ENCODE measurements around the gene RAD21L1.
"Not testable (repeated sequence)": the region's sequence is repeated elsewhere in the genome, so short reads cannot be mapped to it uniquely, and the experiment has no call there.

Gene RAD21L1

DNA sequence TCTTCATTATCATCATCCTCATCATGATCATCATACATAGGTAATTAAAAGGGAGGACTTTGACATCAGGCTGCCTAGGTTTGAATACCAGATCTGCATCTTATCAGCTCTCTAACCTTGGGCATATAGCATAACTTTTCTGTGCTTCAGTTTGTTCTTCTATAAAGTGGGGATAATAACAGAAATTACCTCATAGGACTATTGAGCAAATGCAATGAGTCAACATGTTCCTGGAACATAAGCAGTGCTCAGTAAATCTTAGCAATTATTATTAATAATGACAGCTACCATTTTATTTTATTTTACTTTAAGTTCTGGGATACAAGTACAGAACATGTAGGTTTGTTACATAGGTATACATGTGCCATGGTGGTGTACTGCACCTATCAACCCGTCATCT is 15.3 kb upstream of the RAD21L1 start:
- no peak overlapping the region for H3K4me3 ChIP-seq (ENCODE audit: control insufficient read depth, low read depth, low read length)
- DNase-seq (ENCODE audit: low read depth) = peak; percentile 38
- TF ChIP-seq, protein P1, sequence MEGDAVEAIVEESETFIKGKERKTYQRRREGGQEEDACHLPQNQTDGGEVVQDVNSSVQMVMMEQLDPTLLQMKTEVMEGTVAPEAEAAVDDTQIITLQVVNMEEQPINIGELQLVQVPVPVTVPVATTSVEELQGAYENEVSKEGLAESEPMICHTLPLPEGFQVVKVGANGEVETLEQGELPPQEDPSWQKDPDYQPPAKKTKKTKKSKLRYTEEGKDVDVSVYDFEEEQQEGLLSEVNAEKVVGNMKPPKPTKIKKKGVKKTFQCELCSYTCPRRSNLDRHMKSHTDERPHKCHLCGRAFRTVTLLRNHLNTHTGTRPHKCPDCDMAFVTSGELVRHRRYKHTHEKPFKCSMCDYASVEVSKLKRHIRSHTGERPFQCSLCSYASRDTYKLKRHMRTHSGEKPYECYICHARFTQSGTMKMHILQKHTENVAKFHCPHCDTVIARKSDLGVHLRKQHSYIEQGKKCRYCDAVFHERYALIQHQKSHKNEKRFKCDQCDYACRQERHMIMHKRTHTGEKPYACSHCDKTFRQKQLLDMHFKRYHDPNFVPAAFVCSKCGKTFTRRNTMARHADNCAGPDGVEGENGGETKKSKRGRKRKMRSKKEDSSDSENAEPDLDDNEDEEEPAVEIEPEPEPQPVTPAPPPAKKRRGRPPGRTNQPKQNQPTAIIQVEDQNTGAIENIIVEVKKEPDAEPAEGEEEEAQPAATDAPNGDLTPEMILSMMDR (conservative IDR thresholded peaks at IDR 0.05; ENCODE audit: control insufficient read depth, insufficient read depth, low read depth, low read length) = no peak

DNA sequence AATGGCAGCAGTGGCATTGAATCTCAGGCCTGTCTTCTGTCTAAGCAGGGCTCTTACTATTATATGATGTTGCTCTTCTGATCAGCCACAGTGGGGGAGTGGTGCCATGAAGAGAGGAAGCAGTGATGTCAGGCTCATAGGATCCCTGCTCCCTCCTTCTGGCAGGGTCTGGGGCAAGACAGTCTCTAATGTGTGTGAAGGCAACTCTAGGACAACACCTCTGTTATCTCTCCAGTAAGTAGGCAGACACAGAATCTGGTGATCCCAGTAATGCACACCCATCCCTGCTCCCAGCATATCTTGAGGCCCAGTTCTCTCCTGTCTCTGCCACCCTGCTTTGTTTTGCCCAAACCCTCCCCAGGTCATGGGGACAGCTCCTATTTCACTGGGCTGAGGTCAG is 13.8 kb upstream of the RAD21L1 start:
- TF ChIP-seq, protein P1 (conservative IDR thresholded peaks at IDR 0.05; ENCODE audit: control insufficient read depth, insufficient read depth, low read depth, low read length) = no peak
- no peak overlapping the region for H3K4me3 ChIP-seq (ENCODE audit: control insufficient read depth, low read depth, low read length)
- DNase-seq (ENCODE audit: low read depth) = no peak

DNA sequence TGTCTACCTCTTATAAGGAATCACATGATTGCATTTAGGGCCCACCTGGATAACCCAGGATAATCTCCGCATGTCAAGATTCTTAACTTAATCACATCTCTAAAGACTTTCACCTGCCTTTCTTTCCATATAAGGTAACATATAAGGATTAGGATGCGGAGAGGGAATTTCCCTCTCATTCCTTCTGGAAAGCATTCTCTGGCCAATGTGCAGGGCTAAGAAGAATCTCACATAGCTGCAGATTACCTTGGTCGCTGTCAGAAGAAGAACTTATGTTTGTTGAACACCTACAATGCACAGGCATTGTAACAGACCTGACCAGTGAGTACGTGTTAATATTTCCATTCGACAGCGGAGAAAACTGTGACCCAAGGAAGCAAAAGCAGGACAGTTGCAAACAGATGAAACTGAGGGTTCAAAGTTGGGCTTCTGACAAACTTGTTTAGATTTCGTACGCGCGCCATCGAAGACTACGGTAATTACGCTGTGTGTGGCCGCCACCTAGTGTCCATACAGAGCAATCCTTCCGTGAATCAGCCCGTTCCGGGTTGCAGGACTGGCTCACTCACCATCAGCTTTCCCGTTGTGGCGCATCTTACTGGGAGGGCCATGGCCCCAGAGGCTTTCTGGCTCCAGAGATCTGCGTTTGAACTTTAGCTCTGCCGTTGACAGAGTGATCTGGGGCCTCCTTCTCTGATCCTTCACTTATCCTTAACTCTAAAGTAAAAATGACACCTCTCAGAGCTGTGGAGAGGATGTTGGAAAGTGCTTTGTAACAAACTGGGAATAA is 13.0 kb upstream of the RAD21L1 start:
- DNase-seq (ENCODE audit: low read depth) = peak; percentile 77
- no peak overlapping the region for H3K4me3 ChIP-seq (ENCODE audit: control insufficient read depth, low read depth, low read length)
- TF ChIP-seq, protein P1 (conservative IDR thresholded peaks at IDR 0.05; ENCODE audit: control insufficient read depth, insufficient read depth, low read depth, low read length) = peak; percentile 86

DNA sequence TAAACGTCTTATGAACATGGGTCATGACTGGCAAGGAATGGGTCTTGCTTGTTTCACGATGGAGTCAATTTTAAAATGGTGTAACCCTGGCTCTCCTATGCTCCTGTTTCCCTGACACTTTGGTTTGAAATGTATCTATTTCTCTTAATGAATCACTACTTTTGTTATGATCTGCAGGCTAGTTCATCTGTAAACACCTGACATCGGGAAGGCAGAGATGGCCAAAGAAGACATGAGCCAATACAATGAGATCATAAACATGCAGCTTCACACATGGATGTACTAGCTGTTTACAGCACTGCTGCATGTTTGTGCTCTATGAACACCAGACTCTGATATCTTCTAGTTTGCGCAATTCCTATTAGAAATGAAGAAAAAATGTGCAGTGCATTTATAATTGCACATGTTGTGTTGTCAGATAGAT is 11.0 kb upstream of the RAD21L1 start:
- TF ChIP-seq, protein P1 (conservative IDR thresholded peaks at IDR 0.05; ENCODE audit: control insufficient read depth, insufficient read depth, low read depth, low read length) = no peak
- DNase-seq (ENCODE audit: low read depth) = peak; percentile 36
- H3K4me3 ChIP-seq (ENCODE audit: control insufficient read depth, low read depth, low read length) = no peak overlapping the region

DNA sequence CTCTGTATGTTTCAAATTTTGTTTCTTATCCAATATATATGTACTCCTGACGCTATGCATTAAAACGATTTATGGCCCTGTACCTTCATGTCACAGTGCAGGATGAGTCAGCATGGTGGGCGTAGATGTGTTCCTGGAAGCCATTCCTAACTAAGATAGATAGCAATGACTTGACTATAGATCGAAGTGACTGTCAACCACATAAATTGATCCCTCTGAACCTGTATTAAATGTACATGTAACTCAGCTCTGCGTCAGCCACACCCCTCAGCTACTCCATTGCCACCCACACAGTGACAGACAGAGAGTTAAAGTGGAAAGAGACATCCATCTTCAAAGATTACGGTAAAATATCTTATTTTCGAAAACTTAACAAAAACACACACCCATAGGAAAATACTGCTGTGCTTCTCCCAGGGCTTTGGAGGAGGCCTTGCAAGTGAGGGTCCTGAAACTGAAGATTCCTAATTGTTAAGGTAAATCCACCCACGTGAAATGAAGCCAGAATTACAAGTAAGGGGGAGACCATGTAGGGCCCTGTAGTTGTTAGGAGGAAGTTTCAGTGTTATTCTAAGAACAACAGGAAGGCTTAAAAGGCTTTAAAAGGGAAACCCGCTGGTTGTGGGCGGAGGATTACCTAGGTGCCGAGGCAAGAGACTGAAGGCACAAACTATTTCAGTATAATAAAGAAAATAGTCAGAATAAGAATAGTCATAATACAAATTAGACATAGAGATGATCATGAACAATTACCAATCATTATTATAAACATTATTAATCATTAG is 10.3 kb upstream of the RAD21L1 start:
- no peak for DNase-seq (ENCODE audit: low read depth)
- TF ChIP-seq, protein P1 (conservative IDR thresholded peaks at IDR 0.05; ENCODE audit: control insufficient read depth, insufficient read depth, low read depth, low read length) = no peak

DNA sequence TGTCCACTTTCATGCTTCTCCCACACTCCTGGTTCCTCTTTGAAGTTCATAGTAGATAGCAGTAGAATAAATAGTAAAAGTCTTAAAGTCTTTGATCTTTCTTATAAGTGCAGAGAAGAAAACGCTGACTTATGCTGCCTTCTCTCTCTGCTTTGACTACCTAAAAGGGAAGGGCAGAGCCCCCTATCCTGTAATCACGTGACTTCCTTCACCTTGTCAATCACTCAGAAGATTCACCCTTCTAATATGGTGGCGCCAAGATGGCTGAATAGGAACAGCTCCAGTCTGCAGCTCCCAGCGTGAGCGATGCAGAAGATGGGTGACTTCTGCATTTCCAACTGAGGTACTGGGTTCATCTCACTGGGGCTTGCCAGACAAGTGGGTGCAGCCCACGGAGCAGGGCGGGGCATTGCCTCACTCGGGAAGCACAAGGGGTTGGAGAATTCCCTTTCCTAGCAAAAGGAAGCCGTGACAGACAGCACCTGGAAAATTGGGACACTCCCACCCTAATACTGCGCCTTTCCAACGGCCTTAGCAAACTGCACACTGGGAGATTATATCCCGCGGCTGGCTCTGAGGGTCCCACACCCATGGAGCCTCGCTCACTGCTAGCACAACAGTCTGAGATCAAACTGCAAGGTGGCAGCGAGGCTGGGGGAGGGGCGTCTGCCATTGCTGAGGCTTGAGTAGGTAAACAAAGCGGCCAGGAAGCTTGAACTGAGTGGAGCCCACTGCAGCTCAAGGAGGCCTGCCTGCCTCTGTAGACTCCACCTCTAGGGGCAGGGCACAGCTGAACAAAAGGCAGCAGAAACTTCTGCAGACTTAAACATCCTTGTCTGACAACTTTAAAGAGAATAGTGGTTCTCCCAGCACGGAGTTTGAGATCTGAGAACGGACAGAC is 9.1 kb upstream of the RAD21L1 start:
- DNase-seq (ENCODE audit: low read depth); H3K4me3 ChIP-seq (ENCODE audit: control insufficient read depth, low read depth, low read length): not testable (repeated sequence)

More for the DNA sequence above, 10.3 kb upstream of the RAD21L1 start:
- H3K4me3 ChIP-seq (ENCODE audit: control insufficient read depth, low read depth, low read length) = no peak overlapping the region

DNA sequence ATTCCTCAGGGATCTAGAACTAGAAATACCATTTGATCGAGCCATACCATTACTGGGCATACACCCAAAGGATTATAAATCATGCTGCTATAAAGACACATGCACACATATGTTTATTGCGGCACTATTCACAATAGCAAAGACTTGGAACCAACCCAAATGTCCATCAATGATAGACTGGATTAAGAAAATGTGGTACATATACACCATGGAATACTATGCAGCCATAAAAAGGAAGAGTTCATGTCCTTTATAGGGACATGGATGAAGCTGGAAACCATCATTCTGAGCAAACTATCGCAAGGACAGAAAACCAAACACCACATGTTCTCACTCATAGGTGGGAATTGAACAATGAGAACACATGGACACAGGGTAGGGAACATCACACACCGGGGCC is 3.1 kb upstream of the RAD21L1 start:
- not testable (repeated sequence) for H3K4me3 ChIP-seq (ENCODE audit: control insufficient read depth, low read depth, low read length)
- peak; percentile 8 for DNase-seq (ENCODE audit: low read depth)

Data from fibroblast of mammary gland (primary cell).